GM23338 (cell line): ENCODE results near the gene HOXD4.

ENCODE experiments used
- EZH2 ChIP-seq: fragments of 200-600 bp; sonication (generic); IDR thresholded peaks from one replicate; pipeline ENCODE4 v1.8.0; 2017; ENCODE audit warnings: antibody characterized with exemption, mild to moderate bottlenecking, low read depth; ENCODE audit not compliant: unreplicated experiment
- JUNB ChIP-seq: IDR thresholded peaks from one replicate; pipeline ENCODE4 v1.6.1; 2016; ENCODE audit warnings: antibody characterized with exemption; ENCODE audit not compliant: unreplicated experiment
- POLR2AphosphoS5 ChIP-seq: IDR thresholded peaks from 2 replicates; pipeline ENCODE4 v1.6.1; 2016; ENCODE audit warnings: antibody characterized with exemption, low read depth
- STAT1 ChIP-seq: IDR thresholded peaks from one replicate; pipeline ENCODE4 v1.6.1; 2016; ENCODE audit warnings: antibody characterized with exemption; ENCODE audit not compliant: unreplicated experiment
- ZNF331 ChIP-seq: fragments of 250-450 bp; sonication (Bioruptor Pico); IDR thresholded peaks from 2 replicates; pipeline ENCODE4 v1.5.0; 2020; ENCODE audit warnings: low read depth, mild to moderate bottlenecking, moderate library complexity
- TF ChIP-seq, protein P1 (sequence below), 2 experiments: fragments of 200-600 bp in 1 of 2; sonication (generic) in 1 of 2; conservative IDR thresholded peaks; 2 replicates each; pipeline versions ENCODE4 v1.5.1 to v1.6.1; 2016 to 2017; ENCODE audit warnings: antibody characterized with exemption in 2 of 2, low read depth in 2 of 2, mild to moderate bottlenecking in 2 of 2, moderate library complexity in 1 of 2
- TF ChIP-seq, protein P2 (sequence below): IDR thresholded peaks from one replicate; pipeline ENCODE4 v1.6.1; 2018; ENCODE audit warnings: antibody characterized with exemption; ENCODE audit not compliant: unreplicated experiment
- TF ChIP-seq, protein P3 (sequence below): IDR thresholded peaks from 2 replicates; pipeline ENCODE4 v1.6.1; 2016; ENCODE audit warnings: antibody characterized with exemption

DNA sequence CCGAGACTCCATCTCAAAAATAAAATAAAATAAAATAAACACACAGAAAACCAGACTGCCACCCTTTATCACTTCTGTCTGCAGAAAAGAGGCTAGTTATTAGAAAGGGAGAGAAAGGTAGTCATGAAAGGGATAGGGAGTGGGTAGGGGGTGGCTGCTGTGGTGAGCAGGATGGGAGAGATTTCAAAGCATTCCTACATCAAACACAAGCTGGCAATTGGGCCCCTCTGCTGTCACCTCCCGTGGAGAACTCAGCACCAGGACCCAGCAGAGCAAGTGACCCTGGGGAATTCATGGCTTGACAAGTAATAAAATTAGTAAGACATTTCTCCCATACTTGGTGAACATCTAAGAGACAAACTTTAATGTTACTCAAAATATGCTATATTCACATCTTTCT lies 33.4 kb downstream of the HOXD4 start:
- TF ChIP-seq, protein P1, sequence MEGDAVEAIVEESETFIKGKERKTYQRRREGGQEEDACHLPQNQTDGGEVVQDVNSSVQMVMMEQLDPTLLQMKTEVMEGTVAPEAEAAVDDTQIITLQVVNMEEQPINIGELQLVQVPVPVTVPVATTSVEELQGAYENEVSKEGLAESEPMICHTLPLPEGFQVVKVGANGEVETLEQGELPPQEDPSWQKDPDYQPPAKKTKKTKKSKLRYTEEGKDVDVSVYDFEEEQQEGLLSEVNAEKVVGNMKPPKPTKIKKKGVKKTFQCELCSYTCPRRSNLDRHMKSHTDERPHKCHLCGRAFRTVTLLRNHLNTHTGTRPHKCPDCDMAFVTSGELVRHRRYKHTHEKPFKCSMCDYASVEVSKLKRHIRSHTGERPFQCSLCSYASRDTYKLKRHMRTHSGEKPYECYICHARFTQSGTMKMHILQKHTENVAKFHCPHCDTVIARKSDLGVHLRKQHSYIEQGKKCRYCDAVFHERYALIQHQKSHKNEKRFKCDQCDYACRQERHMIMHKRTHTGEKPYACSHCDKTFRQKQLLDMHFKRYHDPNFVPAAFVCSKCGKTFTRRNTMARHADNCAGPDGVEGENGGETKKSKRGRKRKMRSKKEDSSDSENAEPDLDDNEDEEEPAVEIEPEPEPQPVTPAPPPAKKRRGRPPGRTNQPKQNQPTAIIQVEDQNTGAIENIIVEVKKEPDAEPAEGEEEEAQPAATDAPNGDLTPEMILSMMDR (conservative IDR thresholded peaks at IDR 0.05; ENCODE audit: low read depth in 2 of 2), result no peak
- TF ChIP-seq EZH2, result no peak
- TF ChIP-seq, protein P2, sequence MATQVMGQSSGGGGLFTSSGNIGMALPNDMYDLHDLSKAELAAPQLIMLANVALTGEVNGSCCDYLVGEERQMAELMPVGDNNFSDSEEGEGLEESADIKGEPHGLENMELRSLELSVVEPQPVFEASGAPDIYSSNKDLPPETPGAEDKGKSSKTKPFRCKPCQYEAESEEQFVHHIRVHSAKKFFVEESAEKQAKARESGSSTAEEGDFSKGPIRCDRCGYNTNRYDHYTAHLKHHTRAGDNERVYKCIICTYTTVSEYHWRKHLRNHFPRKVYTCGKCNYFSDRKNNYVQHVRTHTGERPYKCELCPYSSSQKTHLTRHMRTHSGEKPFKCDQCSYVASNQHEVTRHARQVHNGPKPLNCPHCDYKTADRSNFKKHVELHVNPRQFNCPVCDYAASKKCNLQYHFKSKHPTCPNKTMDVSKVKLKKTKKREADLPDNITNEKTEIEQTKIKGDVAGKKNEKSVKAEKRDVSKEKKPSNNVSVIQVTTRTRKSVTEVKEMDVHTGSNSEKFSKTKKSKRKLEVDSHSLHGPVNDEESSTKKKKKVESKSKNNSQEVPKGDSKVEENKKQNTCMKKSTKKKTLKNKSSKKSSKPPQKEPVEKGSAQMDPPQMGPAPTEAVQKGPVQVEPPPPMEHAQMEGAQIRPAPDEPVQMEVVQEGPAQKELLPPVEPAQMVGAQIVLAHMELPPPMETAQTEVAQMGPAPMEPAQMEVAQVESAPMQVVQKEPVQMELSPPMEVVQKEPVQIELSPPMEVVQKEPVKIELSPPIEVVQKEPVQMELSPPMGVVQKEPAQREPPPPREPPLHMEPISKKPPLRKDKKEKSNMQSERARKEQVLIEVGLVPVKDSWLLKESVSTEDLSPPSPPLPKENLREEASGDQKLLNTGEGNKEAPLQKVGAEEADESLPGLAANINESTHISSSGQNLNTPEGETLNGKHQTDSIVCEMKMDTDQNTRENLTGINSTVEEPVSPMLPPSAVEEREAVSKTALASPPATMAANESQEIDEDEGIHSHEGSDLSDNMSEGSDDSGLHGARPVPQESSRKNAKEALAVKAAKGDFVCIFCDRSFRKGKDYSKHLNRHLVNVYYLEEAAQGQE, result no peak
- TF ChIP-seq POLR2AphosphoS5, result no peak
- no peak for TF ChIP-seq JUNB
- TF ChIP-seq ZNF331 (CRISPR knock-in tag), result no peak
- TF ChIP-seq STAT1, result no peak
- TF ChIP-seq, protein P3, sequence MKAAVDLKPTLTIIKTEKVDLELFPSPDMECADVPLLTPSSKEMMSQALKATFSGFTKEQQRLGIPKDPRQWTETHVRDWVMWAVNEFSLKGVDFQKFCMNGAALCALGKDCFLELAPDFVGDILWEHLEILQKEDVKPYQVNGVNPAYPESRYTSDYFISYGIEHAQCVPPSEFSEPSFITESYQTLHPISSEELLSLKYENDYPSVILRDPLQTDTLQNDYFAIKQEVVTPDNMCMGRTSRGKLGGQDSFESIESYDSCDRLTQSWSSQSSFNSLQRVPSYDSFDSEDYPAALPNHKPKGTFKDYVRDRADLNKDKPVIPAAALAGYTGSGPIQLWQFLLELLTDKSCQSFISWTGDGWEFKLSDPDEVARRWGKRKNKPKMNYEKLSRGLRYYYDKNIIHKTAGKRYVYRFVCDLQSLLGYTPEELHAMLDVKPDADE, result no peak
